Gastrocnemius medialis (tissue), 4 donors: ENCODE results near the gene NECTIN2. TPM values are rescaled to one million over a fixed set of nuclear protein-coding genes. Genes with fewer than 3 reads are reported as not detected.
"Not testable (repeated sequence)": the region's sequence is repeated elsewhere in the genome, so short reads cannot be mapped to it uniquely, and the experiment has no call there.

Source experiments
- ATAC-seq, 2 donors: fragments of 150-250 bp; one replicate each; pipeline ENCODE4 v1.9.1; 2016
- DNase-seq, 2 donors: peaks; one replicate each; pipeline ENCODE4 v3.0.0-alpha.2; 2019
- H3K27ac ChIP-seq, 4 donors: fragments of 200-600 bp; sonication (generic); 1 replicate in 1 of 4; 2 replicates in 3 of 4; pipeline ENCODE4 v1.5.1; 2016 to 2018; ENCODE audit warnings: mild to moderate bottlenecking in 2 of 4, moderate library complexity in 1 of 4
- H3K27me3 ChIP-seq, 3 donors: fragments of 200-600 bp; sonication (generic) in 2 of 3; 1 replicate in 1 of 3; 2 replicates in 2 of 3; pipeline versions ENCODE4 v1.5.1 to v1.6.0; 2016 to 2019; ENCODE audit warnings: mild to moderate bottlenecking in 1 of 3, moderate library complexity in 1 of 3
- H3K36me3 ChIP-seq, 2 donors: fragments of 200-600 bp; sonication (generic) in 1 of 2; one replicate each; pipeline ENCODE4 v1.5.1; 2017 to 2018
- H3K4me1 ChIP-seq, 2 donors: fragments of 200-600 bp; sonication (generic) in 1 of 2; one replicate each; pipeline ENCODE4 v1.5.1; 2016 to 2017; ENCODE audit warnings: mild to moderate bottlenecking in 2 of 2
- H3K4me3 ChIP-seq, 4 donors: fragments of 200-600 bp; sonication (generic) in 3 of 4; 1 replicate in 1 of 4; 2 replicates in 3 of 4; pipeline ENCODE4 v1.5.1; 2016 to 2019; ENCODE audit warnings: mild to moderate bottlenecking in 2 of 4
- H3K9me3 ChIP-seq, 3 donors: fragments of 200-600 bp; sonication (generic) in 2 of 3; 1 replicate in 1 of 3; 2 replicates in 2 of 3; pipeline ENCODE4 v1.5.1; 2016 to 2019
- CTCF ChIP-seq, 5 experiments: fragments of 450-650 bp in 3 of 5; fragments of 200-600 bp in 2 of 5; sonication (generic) in 2 of 5; IDR thresholded peaks in 4 of 5; conservative IDR thresholded peaks in 1 of 5; 1 replicate in 4 of 5; 2 replicates in 1 of 5; pipeline ENCODE4 v1.5.1; 2016 to 2019; ENCODE audit warnings: antibody characterized with exemption in 5 of 5, mild to moderate bottlenecking in 3 of 5, moderate library complexity in 3 of 5
- POLR2A ChIP-seq, 2 donors: fragments of 450-650 bp; IDR thresholded peaks; one replicate each; pipeline ENCODE4 v1.6.1; 2017; ENCODE audit warnings: antibody characterized with exemption in 2 of 2, mild to moderate bottlenecking in 2 of 2, moderate library complexity in 2 of 2
- in situ Hi-C, 4 donors: fragments of 200-750 bp; cut with MboI; loops; one replicate each; pipeline versions ENCODE4 v1.15.0 to v1.8.0; 2017; ENCODE audit warnings: low sequenced_read_pairs in 4 of 4
- intact Hi-C: fragments of 100-400 bp; cut with DNase I; formaldehyde crosslinking; loops from one replicate; pipeline ENCODE4 v1.15.1; 2023; ENCODE audit warnings: low total_unique reads
- total RNA-seq, 4 donors: library from RNA; depleted of rRNA; stranded (reverse); fragments of >200 nt; gene quantifications; one replicate each; pipeline versions ENCODE4 v1.1.0 to v1.2.3, GENCODE V29; 2016

NECTIN2 gene
- total RNA-seq, 4 donors from 2014 or later = 10.3 to 20.8 (median 16.7) TPM

- ATAC-seq (no peak), DNase-seq (no peak)
- Histone ChIP-seq H3K27ac (no peak overlapping the region), H3K4me1 (peaks cover 0 to 6% of the 10 kb centered on the region in 2 donors), H3K9me3 (no peaks in the 10 kb centered on the region), H3K36me3 (peaks cover 0 to 22% of the 10 kb centered on the region in 2 donors), H3K27me3 (no peaks in the 10 kb centered on the region), H3K4me3 (no peak overlapping the region)
- TF ChIP-seq CTCF (IDR thresholded peaks at IDR 0.05 in 4 of 5, conservative IDR thresholded peaks at IDR 0.05 in 1 of 5) (no peak), POLR2A (IDR thresholded peaks at IDR 0.05) (no peak)
- intact Hi-C loops = no loop called here
- in situ Hi-C loops = no loop called here
These were observed 32.2 kb downstream of the NECTIN2 start for GRCh38 chr19:44878120-44878865.

- Histone ChIP-seq H3K27ac (no peak overlapping the region), H3K9me3 (no peaks in the 10 kb centered on the region), H3K36me3 (peaks cover 0 to 17% of the 10 kb centered on the region in 2 donors), H3K4me1 (peaks cover 0 to 6% of the 10 kb centered on the region in 2 donors), H3K27me3 (no peaks in the 10 kb centered on the region), H3K4me3 (no peak overlapping the region)
- TF ChIP-seq POLR2A (IDR thresholded peaks at IDR 0.05) = no peak
- TF ChIP-seq CTCF (IDR thresholded peaks at IDR 0.05 in 4 of 5, conservative IDR thresholded peaks at IDR 0.05 in 1 of 5) = no peak
- no peak for ATAC-seq
- no peak for DNase-seq
- intact Hi-C loops (no loop called here), in situ Hi-C loops (no loop called here)
These were observed 33.4 kb downstream of the NECTIN2 start for GRCh38 chr19:44879309-44880065.

- H3K27me3 ChIP-seq = no peaks in the 10 kb centered on the region
- H3K4me1 ChIP-seq = no peaks in the 10 kb centered on the region
- intact Hi-C loops = no loop called here
- no peak overlapping the region for H3K27ac ChIP-seq
- no peak for DNase-seq
- in situ Hi-C loops = no loop called here
- no peak overlapping the region for H3K4me3 ChIP-seq
- peaks cover 0 to 5% of the 10 kb centered on the region in 2 donors for H3K36me3 ChIP-seq
- H3K9me3 ChIP-seq = no peaks in the 10 kb centered on the region
- TF ChIP-seq POLR2A (IDR thresholded peaks at IDR 0.05) (no peak), CTCF (IDR thresholded peaks at IDR 0.05 in 4 of 5, conservative IDR thresholded peaks at IDR 0.05 in 1 of 5) (no peak)
- ATAC-seq = no peak
These were observed 36.0 kb downstream of the NECTIN2 start for GRCh38 chr19:44882063-44882462.

GRCh38 chr19:44882619-44883397, 36.7 kb downstream of the NECTIN2 start:
- intact Hi-C loops, ATAC-seq, H3K9me3 ChIP-seq, H3K36me3 ChIP-seq, DNase-seq, H3K27ac ChIP-seq, H3K4me3 ChIP-seq, H3K27me3 ChIP-seq, H3K4me1 ChIP-seq, in situ Hi-C loops: not testable (repeated sequence)

- DNase-seq (no peak), ATAC-seq (no peak)
- Histone ChIP-seq H3K4me3 (no peak overlapping the region), H3K27ac (no peak overlapping the region), H3K27me3 (no peaks in the 10 kb centered on the region), H3K36me3 (peaks cover 0 to under 1% of the 10 kb centered on the region in 2 donors), H3K4me1 (no peaks in the 10 kb centered on the region), H3K9me3 (no peaks in the 10 kb centered on the region)
- intact Hi-C loops (no loop called here), in situ Hi-C loops (no loop called here)
- TF ChIP-seq CTCF (IDR thresholded peaks at IDR 0.05 in 4 of 5, conservative IDR thresholded peaks at IDR 0.05 in 1 of 5) = no peak
- no peak for TF ChIP-seq POLR2A (IDR thresholded peaks at IDR 0.05)
These were observed 37.8 kb downstream of the NECTIN2 start for GRCh38 chr19:44883922-44884321.
